Colonic mucosa (tissue), 4 donors: Measurements from ENCODE around the gene SHOC1. TPM values are rescaled to one million over a fixed set of nuclear protein-coding genes. Genes with fewer than 3 reads are reported as not detected.

ENCODE experiments used
- DNase-seq: peaks from one replicate; pipeline ENCODE4 v3.0.0-alpha.2; 2020
- H3K27ac ChIP-seq: fragments of 200-600 bp; one replicate; pipeline ENCODE4 v1.8.0; 2021
- H3K27me3 ChIP-seq: fragments of 200-600 bp; one replicate; pipeline ENCODE4 v1.8.0; 2021
- H3K36me3 ChIP-seq: fragments of 200-600 bp; one replicate; pipeline ENCODE4 v1.8.0; 2021
- H3K4me1 ChIP-seq: fragments of 200-600 bp; one replicate; pipeline ENCODE4 v1.8.0; 2021; ENCODE audit warnings: mild to moderate bottlenecking
- H3K4me3 ChIP-seq: fragments of 200-600 bp; one replicate; pipeline ENCODE4 v1.8.0; 2021
- H3K9ac ChIP-seq, 2 donors: one replicate each; pipeline ENCODE4 v1.7.0; 2013; ENCODE audit warnings: control low read depth in 2 of 2, low read depth in 2 of 2, low read length in 2 of 2
- H3K9me3 ChIP-seq: fragments of 200-600 bp; one replicate; pipeline ENCODE4 v1.8.0; 2021
- CTCF ChIP-seq: fragments of 200-600 bp; IDR thresholded peaks from one replicate; pipeline ENCODE4 v1.8.0; 2022; ENCODE audit warnings: antibody characterized with exemption, mild to moderate bottlenecking
- intact Hi-C: fragments of 100-400 bp; cut with DNase I; formaldehyde crosslinking; loops from one replicate; pipeline ENCODE4 v1.14.1; 2022
- total RNA-seq, 2 donors: library from RNA; stranded (reverse); fragmentation: NEBNext Ultra II Directional in 1 of 2; extraction: Animal tissue kit (Norgen Biotek cat#: 25700) in 1 of 2; gene quantifications; one replicate each; pipeline ENCODE4 v1.2.1, GENCODE V29; 2021
- donor health status: healthy.
- donor health status: DM: no; HTN: no; CAD: no.
- donor health status: DM: no; HTN: no; CAD: no.

SHOC1 gene
- total RNA-seq, 2 donors from 2014 or later, result 0.37 TPM; not detected in 1

GRCh38 chr9:111805830-111806241 lies 11.1 kb upstream of the SHOC1 start:
- intact Hi-C loops, result no loop called here
- H3K9ac ChIP-seq, result no peak overlapping the region
- no peaks in the 10 kb centered on the region for H3K4me1 ChIP-seq
- no peak for DNase-seq
- no peaks in the 10 kb centered on the region for H3K27me3 ChIP-seq
- no peak for TF ChIP-seq CTCF
- no peak overlapping the region for H3K27ac ChIP-seq
- H3K36me3 ChIP-seq, result no peaks in the 10 kb centered on the region
- H3K4me3 ChIP-seq, result no peak overlapping the region
- no peaks in the 10 kb centered on the region for H3K9me3 ChIP-seq

- no peak overlapping the region for H3K27ac ChIP-seq
- H3K36me3 ChIP-seq, result no peaks in the 10 kb centered on the region
- H3K9ac ChIP-seq, result no peak overlapping the region
- H3K27me3 ChIP-seq, result no peaks in the 10 kb centered on the region
- no peaks in the 10 kb centered on the region for H3K4me1 ChIP-seq
- H3K9me3 ChIP-seq, result no peaks in the 10 kb centered on the region
- intact Hi-C loops, result no loop called here
- DNase-seq, result no peak
- TF ChIP-seq CTCF, result no peak
- no peak overlapping the region for H3K4me3 ChIP-seq
Observed at GRCh38 chr9:111805262-111805661, 10.5 kb upstream of the SHOC1 start.

GRCh38 chr9:111804636-111805035 lies 9.9 kb upstream of the SHOC1 start:
- Histone ChIP-seq H3K9ac (no peak overlapping the region), H3K4me1 (no peaks in the 10 kb centered on the region)
- no peak for DNase-seq

GRCh38 chr9:111803924-111804323 lies 9.2 kb upstream of the SHOC1 start:
- TF ChIP-seq CTCF, result no peak
- H3K36me3 ChIP-seq, result no peaks in the 10 kb centered on the region
- no peaks in the 10 kb centered on the region for H3K4me1 ChIP-seq
- H3K4me3 ChIP-seq, result no peak overlapping the region
- no peaks in the 10 kb centered on the region for H3K27me3 ChIP-seq
- intact Hi-C loops, result no loop called here
- no peak overlapping the region for H3K9ac ChIP-seq
- no peak for DNase-seq
- H3K27ac ChIP-seq, result no peak overlapping the region
- no peaks in the 10 kb centered on the region for H3K9me3 ChIP-seq

More at GRCh38 chr9:111804636-111805035, 9.9 kb upstream of the SHOC1 start:
- H3K27me3 ChIP-seq, result no peaks in the 10 kb centered on the region
- H3K9me3 ChIP-seq, result no peaks in the 10 kb centered on the region
- H3K27ac ChIP-seq, result no peak overlapping the region
- H3K36me3 ChIP-seq, result no peaks in the 10 kb centered on the region
- intact Hi-C loops, result no loop called here
- H3K4me3 ChIP-seq, result no peak overlapping the region
- no peak for TF ChIP-seq CTCF

- no peaks in the 10 kb centered on the region for H3K36me3 ChIP-seq
- no peak overlapping the region for H3K27ac ChIP-seq
Observed at GRCh38 chr9:111799915-111800526, 5.3 kb upstream of the SHOC1 start.

More at GRCh38 chr9:111799915-111800526, 5.3 kb upstream of the SHOC1 start:
- no peaks in the 10 kb centered on the region for H3K9me3 ChIP-seq
- H3K4me1 ChIP-seq, result no peaks in the 10 kb centered on the region
- no peak overlapping the region for H3K9ac ChIP-seq
- H3K27me3 ChIP-seq, result no peaks in the 10 kb centered on the region
- no peak for DNase-seq
- intact Hi-C loops, result no loop called here
- no peak overlapping the region for H3K4me3 ChIP-seq
- TF ChIP-seq CTCF, result no peak
